BLaER1 treated with 17β-estradiol and CSF1 and Interleukin-3, amounts not matched to agents 10 nM and 100 nM (cell line): Measurements from ENCODE around the gene CHCHD10.
A peak's percentile ranks its signal among the peaks of the same experiment; 100 is the strongest.

Experiments used
- H3K27ac ChIP-seq, 11 experiments: shearing (Covaris generic); formaldehyde crosslinking; 2 replicates each; pipeline ENCODE4 v1.8.1; 2022
- H3K27me3 ChIP-seq, 11 experiments: shearing (Covaris generic); formaldehyde crosslinking; 2 replicates each; pipeline ENCODE4 v1.8.1; 2022
- H3K36me3 ChIP-seq, 11 experiments: shearing (Covaris generic); formaldehyde crosslinking; 2 replicates each; pipeline ENCODE4 v1.8.1; 2022
- H3K4me1 ChIP-seq, 10 experiments: shearing (Covaris generic); formaldehyde crosslinking; 2 replicates each; pipeline ENCODE4 v1.8.1; 2022
- H3K4me2 ChIP-seq, 11 experiments: shearing (Covaris generic); formaldehyde crosslinking; 2 replicates each; pipeline ENCODE4 v1.8.1; 2022
- H3K4me3 ChIP-seq, 10 experiments: shearing (Covaris generic); formaldehyde crosslinking; 2 replicates each; pipeline ENCODE4 v1.8.1; 2022
- H3K9ac ChIP-seq, 11 experiments: shearing (Covaris generic); formaldehyde crosslinking; 2 replicates each; pipeline ENCODE4 v1.8.1; 2022
- H3K9me3 ChIP-seq, 11 experiments: shearing (Covaris generic); formaldehyde crosslinking; replicated peaks in 1 of 11; 2 replicates each; pipeline ENCODE4 v1.8.1; 2022
- H4K20me1 ChIP-seq, 11 experiments: shearing (Covaris generic); formaldehyde crosslinking; 2 replicates each; pipeline ENCODE4 v1.8.1; 2022
- Cebpa-rat ChIP-seq, 11 experiments: shearing (Covaris generic); IDR thresholded peaks; 2 replicates each; pipeline ENCODE4 v1.8.1; 2022

Gene CHCHD10

DNA sequence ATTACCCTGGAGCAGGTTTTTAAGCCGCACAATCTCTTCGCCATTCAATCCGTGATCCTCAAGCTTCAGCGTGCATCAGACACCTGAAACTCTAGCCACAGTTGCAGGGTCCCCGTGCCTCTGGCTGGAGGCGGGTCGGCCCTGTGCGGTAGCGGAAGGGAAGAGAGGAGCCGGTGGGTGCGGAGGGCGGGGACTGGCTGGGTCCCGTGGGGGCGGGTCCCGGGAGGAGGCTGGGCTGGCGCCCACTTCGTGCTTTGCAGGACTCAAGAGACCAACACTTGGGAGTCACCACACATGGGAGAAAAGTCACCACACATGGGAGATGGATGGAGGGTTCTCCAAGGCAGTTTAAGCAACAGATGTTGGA is 4.2 kb downstream of the CHCHD10 start:
- H4K20me1 ChIP-seq = peaks cover 21 to 45% (median 30%) of the 10 kb centered on the region in 11 experiments
- H3K9ac ChIP-seq = peak overlapping the region; percentile 53 to 75 (median 66); a peak in 20 of 22 replicates
- H3K4me1 ChIP-seq = peaks cover 51 to 86% (median 76%) of the 10 kb centered on the region in 10 experiments
- H3K4me3 ChIP-seq = peak overlapping the region; percentile 42 to 83 (median 52)
- peaks cover 7 to 21% (median 17%) of the 10 kb centered on the region in 11 experiments; a peak in 17 of 22 replicates for H3K36me3 ChIP-seq
- peak overlapping the region in 9 of 11 experiments; percentile 33 to 76 (median 68); a peak in 16 of 22 replicates for H3K27ac ChIP-seq
- H3K9me3 ChIP-seq = no peaks in the 10 kb centered on the region
- no peaks in the 10 kb centered on the region for H3K27me3 ChIP-seq
- TF ChIP-seq Cebpa-rat (IDR thresholded peaks at IDR 0.05) = no peak
- peak overlapping the region; percentile 81 to 99 (median 97) for H3K4me2 ChIP-seq

DNA sequence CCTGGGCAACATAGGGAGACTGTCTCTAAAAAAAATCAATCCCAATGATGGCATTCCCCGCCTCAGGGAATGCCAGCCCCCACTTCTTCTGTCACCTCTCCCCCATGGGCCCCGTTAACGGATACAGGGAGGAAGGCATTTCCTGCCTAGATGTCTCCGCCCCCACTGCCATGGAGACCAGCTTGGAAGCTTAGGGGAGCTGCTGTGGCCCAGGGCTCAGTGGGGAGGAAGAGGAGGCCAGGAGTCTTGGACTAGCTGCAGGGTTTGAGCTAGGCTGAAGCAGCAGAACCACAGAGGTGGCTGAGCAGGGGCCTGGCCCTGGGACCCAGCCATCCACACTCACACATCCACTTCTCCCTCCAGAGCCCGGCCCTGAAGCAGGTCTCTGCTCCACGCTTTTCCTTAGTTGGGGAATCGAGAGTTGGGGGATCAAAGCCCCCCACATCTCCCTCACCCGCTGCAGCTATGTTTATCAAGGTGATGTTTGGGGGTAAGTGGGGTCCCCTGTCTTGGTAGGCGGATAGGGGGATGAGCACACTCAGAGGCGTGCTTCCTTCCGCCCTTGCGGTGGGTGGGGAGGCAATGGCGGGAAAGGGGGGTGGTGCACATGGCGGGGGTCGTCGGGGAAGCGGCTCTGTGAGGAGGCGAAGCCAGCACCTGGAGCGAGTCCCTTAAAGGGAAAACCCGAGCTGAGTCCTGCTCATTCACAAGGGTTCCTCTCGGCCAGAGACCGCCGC is 4.8 kb downstream of the CHCHD10 start, which contains the start of gene C22orf15:
TSS of gene C22orf15 (plus strand) at position 149 of the 737 bp plus-strand sequence. CDS start at position 466, 317 bp downstream.
- H4K20me1 ChIP-seq = peaks cover 21 to 45% (median 30%) of the 10 kb centered on the region in 11 experiments
- H3K9me3 ChIP-seq = no peaks in the 10 kb centered on the region
- no peaks in the 10 kb centered on the region for H3K27me3 ChIP-seq
- peak within 1 kb of the TSS; percentile 42 to 83 (median 52) for H3K4me3 ChIP-seq
- no peak for TF ChIP-seq Cebpa-rat (IDR thresholded peaks at IDR 0.05)
- H3K27ac ChIP-seq = peak within 1 kb of the TSS in 9 of 11 experiments; percentile 33 to 76 (median 68); a peak in 17 of 22 replicates
- H3K36me3 ChIP-seq = peaks cover 7 to 21% (median 17%) of the 10 kb centered on the region in 11 experiments; a peak in 17 of 22 replicates
- peak within 1 kb of the TSS; percentile 53 to 75 (median 66); a peak in 20 of 22 replicates for H3K9ac ChIP-seq
- H3K4me2 ChIP-seq = peak within 1 kb of the TSS; percentile 81 to 99 (median 97)
- H3K4me1 ChIP-seq = peaks cover 49 to 88% (median 74%) of the 10 kb centered on the region in 10 experiments

DNA sequence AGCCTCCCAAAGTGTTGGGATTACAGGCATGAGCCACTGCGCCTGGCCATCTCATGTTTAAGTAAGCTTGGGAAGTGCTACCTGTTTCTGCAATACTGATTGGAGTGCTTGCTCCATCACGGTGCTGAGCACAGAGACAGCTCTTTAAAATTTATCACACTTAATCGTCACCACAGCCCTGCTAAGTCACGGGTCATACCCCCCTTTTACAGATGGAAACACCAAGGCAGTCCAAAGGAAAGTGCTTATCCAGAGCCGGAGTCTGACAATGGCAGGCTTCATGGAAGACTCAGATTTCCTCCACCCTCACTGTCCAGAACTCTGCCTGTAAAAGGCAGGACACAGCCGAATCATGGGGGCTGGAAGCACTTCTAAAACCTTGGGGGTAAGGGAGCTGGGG is 7.7 kb downstream of the CHCHD10 start:
- TF ChIP-seq Cebpa-rat (IDR thresholded peaks at IDR 0.05) = no peak
- Histone ChIP-seq H3K36me3 (peaks cover 5 to 12% (median 8%) of the 10 kb centered on the region in 11 experiments; a peak in 17 of 22 replicates), H3K27ac (peak overlapping the region in 2 of 11 experiments; percentile 8 to 34; a peak in 2 of 22 replicates), H3K9me3 (no peaks in the 10 kb centered on the region), H3K9ac (no peak overlapping the region), H3K4me2 (peak overlapping the region in 6 of 11 experiments; percentile 0 to 58 (median 34); a peak in 2 of 22 replicates), H3K4me3 (no peak overlapping the region), H4K20me1 (peaks cover 12 to 24% (median 15%) of the 10 kb centered on the region in 11 experiments; a peak in 20 of 22 replicates), H3K4me1 (peaks cover 42 to 96% (median 83%) of the 10 kb centered on the region in 10 experiments), H3K27me3 (no peaks in the 10 kb centered on the region)

DNA sequence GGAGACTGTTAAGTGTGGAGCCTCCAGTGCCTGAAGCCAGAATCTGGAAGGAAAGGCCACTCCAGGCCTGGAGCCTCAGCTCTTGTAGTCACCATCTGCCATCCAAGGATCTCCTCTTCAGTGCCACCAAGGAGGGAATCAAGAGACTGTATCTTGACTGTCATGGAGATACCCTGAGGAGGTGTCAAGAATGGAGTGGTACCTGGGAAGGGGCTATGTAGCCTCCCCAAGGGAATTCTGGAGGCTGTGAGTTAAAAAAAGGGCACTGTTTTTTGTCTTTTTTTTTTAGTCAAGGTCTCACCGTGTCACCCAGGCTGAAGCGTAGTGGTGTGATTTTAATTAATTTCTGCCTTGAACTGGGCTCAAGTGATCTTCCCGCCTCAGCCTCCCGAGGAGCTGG is 8.2 kb downstream of the CHCHD10 start:
- Histone ChIP-seq H3K9me3 (no peaks in the 10 kb centered on the region), H3K27me3 (no peaks in the 10 kb centered on the region), H4K20me1 (peaks cover 7 to 19% (median 10%) of the 10 kb centered on the region in 11 experiments; a peak in 20 of 22 replicates), H3K27ac (peak overlapping the region in 1 of 11 experiments; percentile 34; a peak in 2 of 22 replicates), H3K4me3 (no peak overlapping the region), H3K9ac (no peak overlapping the region), H3K4me1 (peaks cover 37 to 96% (median 83%) of the 10 kb centered on the region in 10 experiments), H3K36me3 (peaks cover under 1 to 7% (median 3%) of the 10 kb centered on the region in 11 experiments; a peak in 11 of 22 replicates), H3K4me2 (peak overlapping the region in 2 of 11 experiments; percentile 2 to 58; a peak in 1 of 22 replicates)
- TF ChIP-seq Cebpa-rat (IDR thresholded peaks at IDR 0.05) = no peak

DNA sequence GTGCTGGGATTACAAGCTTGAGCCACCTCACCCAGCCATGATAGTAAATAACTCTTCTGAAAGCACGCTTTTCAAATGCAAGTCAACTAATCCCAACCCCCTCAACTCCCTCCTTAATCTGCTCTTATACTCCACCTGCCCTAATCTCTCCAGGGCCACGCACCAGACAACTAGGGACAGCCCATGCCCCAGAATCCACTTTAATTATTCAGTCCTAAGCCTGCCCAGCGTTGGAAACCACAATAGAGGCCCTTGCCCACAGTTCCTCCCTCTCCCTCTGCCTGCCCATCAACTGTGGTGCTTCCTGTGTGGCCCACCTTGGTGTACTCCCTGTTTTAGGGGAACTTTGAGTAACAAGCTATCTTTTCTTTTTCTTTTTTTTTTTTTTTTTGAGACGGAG is 10.9 kb downstream of the CHCHD10 start:
- no peaks in the 10 kb centered on the region for H3K36me3 ChIP-seq
- H3K9ac ChIP-seq = peak overlapping the region in 3 of 11 experiments; percentile 28 to 44 (median 35); a peak in 3 of 22 replicates
- H3K27me3 ChIP-seq = no peaks in the 10 kb centered on the region
- H3K4me1 ChIP-seq = peaks cover 24 to 96% (median 80%) of the 10 kb centered on the region in 10 experiments
- peak overlapping the region; percentile 30 to 99 (median 64); a peak in 21 of 22 replicates for H3K4me2 ChIP-seq
- peak overlapping the region in 6 of 11 experiments; percentile 36 to 100 (median 48); a peak in 11 of 22 replicates for H3K27ac ChIP-seq
- TF ChIP-seq Cebpa-rat (IDR thresholded peaks at IDR 0.05) = no peak
- H3K9me3 ChIP-seq = no peaks in the 10 kb centered on the region
- H4K20me1 ChIP-seq = no peaks in the 10 kb centered on the region
- H3K4me3 ChIP-seq = no peak overlapping the region

DNA sequence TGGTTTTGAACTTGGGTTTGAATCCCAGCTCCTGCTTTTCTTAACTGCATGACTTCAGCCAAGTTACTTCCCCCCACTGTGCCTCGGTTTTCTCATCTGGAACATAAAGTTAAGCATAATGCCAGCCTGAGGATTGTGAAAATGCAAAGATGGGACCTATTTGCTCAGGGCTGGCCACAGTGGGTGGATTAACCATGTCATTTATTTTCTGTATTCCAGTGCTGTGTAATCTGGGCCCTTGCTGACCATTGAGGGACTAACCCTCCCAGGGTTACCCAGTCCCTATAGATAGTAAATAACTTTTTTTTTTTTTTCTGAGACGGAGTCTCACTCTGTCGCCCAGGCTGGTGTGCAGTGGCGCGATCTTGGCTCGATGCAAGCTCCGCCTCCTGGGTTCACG is 12.1 kb downstream of the CHCHD10 start:
- H3K4me3 ChIP-seq = no peak overlapping the region
- no peaks in the 10 kb centered on the region for H4K20me1 ChIP-seq
- H3K4me2 ChIP-seq = peak overlapping the region in 8 of 11 experiments; percentile 92 to 99 (median 96); a peak in 16 of 22 replicates
- H3K36me3 ChIP-seq = no peaks in the 10 kb centered on the region
- peak overlapping the region in 7 of 11 experiments; percentile 7 to 100 (median 98); a peak in 13 of 22 replicates for H3K27ac ChIP-seq
- H3K27me3 ChIP-seq = no peaks in the 10 kb centered on the region
- TF ChIP-seq Cebpa-rat (IDR thresholded peaks at IDR 0.05) = no peak
- peaks cover 23 to 91% (median 76%) of the 10 kb centered on the region in 10 experiments for H3K4me1 ChIP-seq
- H3K9ac ChIP-seq = peak overlapping the region in 4 of 11 experiments; percentile 3 to 90 (median 35); a peak in 7 of 22 replicates
- no peaks in the 10 kb centered on the region for H3K9me3 ChIP-seq

DNA sequence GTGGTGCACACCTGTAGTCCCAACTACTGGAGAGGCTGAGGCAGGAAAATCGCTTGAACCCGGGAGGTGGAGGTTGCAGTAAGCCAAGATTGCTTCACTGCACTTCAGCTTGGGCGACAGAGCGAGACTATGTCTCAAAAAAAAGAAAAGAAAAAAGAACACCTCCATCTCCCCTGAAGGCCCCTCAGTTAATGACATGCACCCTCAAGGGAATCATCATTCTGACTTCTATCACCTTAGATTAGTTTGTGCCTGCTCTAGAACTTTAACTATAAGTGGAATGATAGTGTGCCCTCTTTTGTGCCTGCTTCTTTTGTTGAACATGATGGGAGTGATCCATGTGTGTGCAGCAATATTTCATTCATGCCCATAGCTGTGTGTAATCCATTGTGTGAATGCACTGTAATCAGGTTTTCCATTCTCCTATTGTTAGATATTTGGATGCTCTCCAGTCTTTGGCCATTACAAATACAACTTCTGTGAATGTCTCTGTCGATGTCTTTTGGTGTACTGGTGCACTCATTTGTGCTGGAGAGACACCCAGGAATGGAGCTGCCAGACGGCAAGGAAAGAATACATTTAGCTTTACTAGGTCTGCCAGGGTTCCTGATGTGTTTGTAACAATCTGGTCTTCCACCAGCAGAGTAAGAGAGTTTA is 12.7 kb downstream of the CHCHD10 start:
- Histone ChIP-seq H3K4me2 (peak overlapping the region in 9 of 11 experiments; percentile 92 to 99 (median 96); a peak in 18 of 22 replicates), H3K4me1 (peaks cover 25 to 90% (median 72%) of the 10 kb centered on the region in 10 experiments), H3K27me3 (no peaks in the 10 kb centered on the region), H3K9ac (peak overlapping the region in 5 of 11 experiments; percentile 3 to 98 (median 59); a peak in 8 of 22 replicates), H3K4me3 (peak overlapping the region in 3 of 10 experiments; percentile 72 to 75 (median 73); a peak in 4 of 20 replicates), H3K36me3 (no peaks in the 10 kb centered on the region), H3K27ac (peak overlapping the region in 7 of 11 experiments; percentile 7 to 100 (median 98); a peak in 13 of 22 replicates), H4K20me1 (0 out of 22 replicates have a peak, but pooled peaks cover 0 to under 1% (median 0%) of the 10 kb centered on the region in 11 experiments), H3K9me3 (no peaks in the 10 kb centered on the region)
- no peak for TF ChIP-seq Cebpa-rat (IDR thresholded peaks at IDR 0.05)

DNA sequence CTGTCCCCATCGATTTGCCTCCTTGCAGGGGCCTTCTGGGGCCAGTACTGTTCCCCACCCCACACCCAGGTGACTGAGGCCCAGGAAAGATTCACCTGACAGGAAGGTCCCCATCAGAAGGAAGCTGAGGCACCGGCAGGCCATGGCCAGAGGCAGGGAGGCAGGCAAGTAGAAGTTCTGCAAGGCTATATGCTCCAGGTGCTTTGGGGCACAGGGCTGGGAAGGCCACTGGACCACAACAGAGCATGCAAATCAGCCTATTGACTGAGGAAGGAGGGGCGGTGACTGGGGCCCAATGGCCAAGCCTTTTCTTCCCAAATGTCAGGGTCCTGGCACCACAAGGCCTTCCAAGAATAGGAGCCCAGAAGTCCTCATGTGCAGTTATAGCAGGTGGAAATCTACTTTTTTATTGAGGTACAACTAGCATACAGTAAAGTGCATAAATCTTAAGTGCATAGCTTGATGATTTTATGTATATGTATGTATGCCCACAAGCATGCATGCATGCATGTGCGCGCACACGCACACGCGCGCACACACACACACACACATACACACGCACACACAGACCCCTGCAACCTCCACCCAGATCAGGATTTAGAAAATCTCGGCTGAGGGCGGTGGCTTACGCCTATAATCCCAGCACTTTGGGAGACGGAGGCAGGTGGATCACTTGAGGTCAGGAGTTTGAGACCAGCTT is 13.4 kb downstream of the CHCHD10 start, which contains the start of gene VPREB3:
TSS of gene VPREB3 (minus strand) at position 206 of the 700 bp plus-strand sequence. CDS start at position 144, 62 bp downstream.
- H3K4me1 ChIP-seq = peaks cover 32 to 90% (median 77%) of the 10 kb centered on the region in 10 experiments
- H4K20me1 ChIP-seq = 0 out of 22 replicates have a peak, but pooled peaks cover 0 to 7% (median 0%) of the 10 kb centered on the region in 11 experiments
- no peaks in the 10 kb centered on the region for H3K9me3 ChIP-seq
- H3K27me3 ChIP-seq = no peaks in the 10 kb centered on the region
- H3K4me2 ChIP-seq = peak within 1 kb of the TSS; percentile 42 to 99 (median 94); a peak in 20 of 22 replicates
- peak within 1 kb of the TSS in 8 of 11 experiments; percentile 25 to 99 (median 96); a peak in 16 of 22 replicates for H3K9ac ChIP-seq
- H3K36me3 ChIP-seq = no peaks in the 10 kb centered on the region
- no peak for TF ChIP-seq Cebpa-rat (IDR thresholded peaks at IDR 0.05)
- peak within 1 kb of the TSS in 8 of 11 experiments; percentile 93 to 100 (median 98); a peak in 16 of 22 replicates for H3K27ac ChIP-seq
- H3K4me3 ChIP-seq = peak within 1 kb of the TSS in 7 of 10 experiments; percentile 3 to 80 (median 73); a peak in 12 of 20 replicates
